Measurements from ENCODE around the gene ASIC4. TPM values are rescaled to one million over a fixed set of nuclear protein-coding genes. Genes with fewer than 3 reads are reported as not detected.

Gene ASIC4
- total RNA-seq, 1 experiment from 2014 or later: 2.1 TPM

GRCh38 chr2:219516888-219517287 is 2.6 kb downstream of the ASIC4 start:
- ATAC-seq (no peak), DNase-seq (ENCODE audit: low read depth, low spot score) (no peak)
- no peak overlapping the region for H3K27ac ChIP-seq (ENCODE audit: low read depth, low read length)
- ChIA-PET CTCF (interaction anchor here (0.7 kb wide), 1 partner anchor 21 kb away, joined by 3 read pairs; no protein-coding TSS in a partner anchor), POLR2A (no interaction called here), RAD21 (ENCODE audit: low non-redundant PET in 1 of 2, low total read pairs in 2 of 2, uncharacterized antibody in 2 of 2, unreplicated experiment in 2 of 2) (no interaction called here)
- no peak overlapping the region for H3K4me2 ChIP-seq (ENCODE audit: low read length)
- intact Hi-C loops (cut with micrococcal nuclease): no loop called here
- no TSS peak for BruUV-seq (replicated peaks)
- no peaks in the 10 kb centered on the region for H3K36me3 ChIP-seq (ENCODE audit: control insufficient read depth in 1 of 2, insufficient read depth in 2 of 2, low read length in 2 of 2)
- no peak overlapping the region for H3K4me3 ChIP-seq (replicated peaks in 1 of 2; ENCODE audit: low read depth in 1 of 2, low read length in 2 of 2)
- H3K9me2 ChIP-seq (ENCODE audit: insufficient read depth): no peaks in the 10 kb centered on the region
- peaks cover 21 to 42% of the 10 kb centered on the region in 2 experiments for H3K4me1 ChIP-seq (ENCODE audit: control insufficient read depth in 1 of 2, insufficient read depth in 2 of 2, low read length in 2 of 2)
- no peaks in the 10 kb centered on the region for H3K9me3 ChIP-seq (ENCODE audit: control insufficient read depth in 1 of 2, insufficient read depth in 1 of 2, low read depth in 1 of 2, low read length in 2 of 2)
- H3K79me2 ChIP-seq (ENCODE audit: insufficient read depth, low read length): no peaks in the 10 kb centered on the region
- H3K9ac ChIP-seq (ENCODE audit: low read length): no peak overlapping the region
- H2AFZ ChIP-seq (ENCODE audit: low read depth, low read length, poor library complexity, severe bottlenecking): no peak overlapping the region
- no peaks in the 10 kb centered on the region for H3K27me3 ChIP-seq (ENCODE audit: insufficient read depth, low read length)
- H4K20me1 ChIP-seq (ENCODE audit: insufficient read depth): no peaks in the 10 kb centered on the region
- TF ChIP-seq ZBTB33 (IDR thresholded peaks at IDR 0.05; ENCODE audit: extremely low read depth, insufficient replicate concordance, low read length) (no peak), REST (IDR thresholded peaks at IDR 0.05; ENCODE audit: low read depth) (no peak), ZNF274 (IDR thresholded peaks at IDR 0.05; ENCODE audit: low read depth, low read length) (no peak), TCF7L2 (IDR thresholded peaks at IDR 0.05; ENCODE audit: borderline replicate concordance, extremely low read depth, insufficient read depth, insufficient read length) (no peak), EGR1 (IDR thresholded peaks at IDR 0.05; ENCODE audit: low read depth) (no peak), EZH2 (IDR thresholded peaks at IDR 0.05) (no peak), EZH2phosphoT487 (IDR thresholded peaks at IDR 0.05; ENCODE audit: borderline replicate concordance) (no peak), SIN3A (IDR thresholded peaks at IDR 0.05; ENCODE audit: low read depth) (no peak)
